ENCODE results near the gene KRTAP25-1. TPM values are rescaled to one million over a fixed set of nuclear protein-coding genes. Genes with fewer than 3 reads are reported as not detected.

KRTAP25-1 gene
- total and polyA plus RNA-seq, 2 of the 4 experiments (the other 2 are of a cell fraction) = not detected

DNA sequence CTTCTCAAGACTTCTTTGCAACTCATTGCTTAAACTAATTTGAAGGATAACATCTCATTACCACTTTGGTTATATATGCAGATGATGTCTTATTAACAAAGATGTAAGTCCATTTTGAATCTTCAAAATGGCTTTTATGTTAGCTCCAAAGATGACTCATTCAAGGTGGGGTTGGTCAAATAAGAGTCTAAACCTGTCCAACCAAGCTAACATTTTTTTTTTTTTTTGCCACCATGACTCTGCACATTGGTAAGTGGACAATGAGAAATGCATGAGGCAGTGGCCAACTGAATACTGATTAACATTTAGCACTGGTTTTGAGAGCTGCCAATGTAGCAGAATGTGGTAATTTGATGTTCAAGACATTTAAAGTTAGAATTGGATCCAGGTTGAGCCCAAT lies 48.5 kb upstream of the KRTAP25-1 start:
- CTCF ChIA-PET = interaction anchor here (0.5 kb wide), 1 partner anchor 748 kb away, joined by 6 read pairs; no protein-coding TSS in a partner anchor
- TF ChIP-seq RCOR1 (IDR thresholded peaks at IDR 0.05; ENCODE audit: insufficient replicate concordance, low read length) (no peak), SMC3 (IDR thresholded peaks at IDR 0.05; ENCODE audit: low read depth, low read length) (no peak), MAZ (IDR thresholded peaks at IDR 0.05; ENCODE audit: borderline replicate concordance, low read depth, low read length) (no peak), RAD21 (IDR thresholded peaks at IDR 0.05; ENCODE audit: low read length) (no peak), RFX5 (IDR thresholded peaks at IDR 0.05; ENCODE audit: low read depth, low read length) (no peak), NFE2L2 (IDR thresholded peaks at IDR 0.05; ENCODE audit: low read depth, low read length) (no peak), MAFK (IDR thresholded peaks at IDR 0.05; ENCODE audit: low read depth, low read length) (no peak), BHLHE40 (IDR thresholded peaks at IDR 0.05; ENCODE audit: low read depth, low read length) (no peak), POLR2A (IDR thresholded peaks at IDR 0.05; ENCODE audit: low read depth, low read length) (no peak), CEBPB (IDR thresholded peaks at IDR 0.05; ENCODE audit: low read depth, low read length) (no peak), FOS (IDR thresholded peaks at IDR 0.05; ENCODE audit: low read depth, low read length) (no peak), CHD1 (IDR thresholded peaks at IDR 0.05; ENCODE audit: low read depth, low read length) (no peak), MXI1 (IDR thresholded peaks at IDR 0.05; ENCODE audit: borderline replicate concordance, low read depth, low read length) (no peak)
- TF ChIP-seq, protein P1, sequence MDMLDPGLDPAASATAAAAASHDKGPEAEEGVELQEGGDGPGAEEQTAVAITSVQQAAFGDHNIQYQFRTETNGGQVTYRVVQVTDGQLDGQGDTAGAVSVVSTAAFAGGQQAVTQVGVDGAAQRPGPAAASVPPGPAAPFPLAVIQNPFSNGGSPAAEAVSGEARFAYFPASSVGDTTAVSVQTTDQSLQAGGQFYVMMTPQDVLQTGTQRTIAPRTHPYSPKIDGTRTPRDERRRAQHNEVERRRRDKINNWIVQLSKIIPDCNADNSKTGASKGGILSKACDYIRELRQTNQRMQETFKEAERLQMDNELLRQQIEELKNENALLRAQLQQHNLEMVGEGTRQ (IDR thresholded peaks at IDR 0.05; ENCODE audit: low read depth, low read length) = no peak
- TF ChIP-seq, protein P2, sequence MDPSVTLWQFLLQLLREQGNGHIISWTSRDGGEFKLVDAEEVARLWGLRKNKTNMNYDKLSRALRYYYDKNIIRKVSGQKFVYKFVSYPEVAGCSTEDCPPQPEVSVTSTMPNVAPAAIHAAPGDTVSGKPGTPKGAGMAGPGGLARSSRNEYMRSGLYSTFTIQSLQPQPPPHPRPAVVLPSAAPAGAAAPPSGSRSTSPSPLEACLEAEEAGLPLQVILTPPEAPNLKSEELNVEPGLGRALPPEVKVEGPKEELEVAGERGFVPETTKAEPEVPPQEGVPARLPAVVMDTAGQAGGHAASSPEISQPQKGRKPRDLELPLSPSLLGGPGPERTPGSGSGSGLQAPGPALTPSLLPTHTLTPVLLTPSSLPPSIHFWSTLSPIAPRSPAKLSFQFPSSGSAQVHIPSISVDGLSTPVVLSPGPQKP (IDR thresholded peaks at IDR 0.05; ENCODE audit: borderline replicate concordance, low read depth, low read length) = no peak
- TF ChIP-seq, protein P3, sequence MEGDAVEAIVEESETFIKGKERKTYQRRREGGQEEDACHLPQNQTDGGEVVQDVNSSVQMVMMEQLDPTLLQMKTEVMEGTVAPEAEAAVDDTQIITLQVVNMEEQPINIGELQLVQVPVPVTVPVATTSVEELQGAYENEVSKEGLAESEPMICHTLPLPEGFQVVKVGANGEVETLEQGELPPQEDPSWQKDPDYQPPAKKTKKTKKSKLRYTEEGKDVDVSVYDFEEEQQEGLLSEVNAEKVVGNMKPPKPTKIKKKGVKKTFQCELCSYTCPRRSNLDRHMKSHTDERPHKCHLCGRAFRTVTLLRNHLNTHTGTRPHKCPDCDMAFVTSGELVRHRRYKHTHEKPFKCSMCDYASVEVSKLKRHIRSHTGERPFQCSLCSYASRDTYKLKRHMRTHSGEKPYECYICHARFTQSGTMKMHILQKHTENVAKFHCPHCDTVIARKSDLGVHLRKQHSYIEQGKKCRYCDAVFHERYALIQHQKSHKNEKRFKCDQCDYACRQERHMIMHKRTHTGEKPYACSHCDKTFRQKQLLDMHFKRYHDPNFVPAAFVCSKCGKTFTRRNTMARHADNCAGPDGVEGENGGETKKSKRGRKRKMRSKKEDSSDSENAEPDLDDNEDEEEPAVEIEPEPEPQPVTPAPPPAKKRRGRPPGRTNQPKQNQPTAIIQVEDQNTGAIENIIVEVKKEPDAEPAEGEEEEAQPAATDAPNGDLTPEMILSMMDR (conservative IDR thresholded peaks at IDR 0.05; ENCODE audit: low read depth, low read length) = no peak
- no peaks in the 10 kb centered on the region for H3K79me1 ChIP-seq (ENCODE audit: low read depth in 1 of 2, low read length in 2 of 2)
- no peak overlapping the region for H2AK5ac ChIP-seq (ENCODE audit: low read depth, low read length)
- no peak overlapping the region for H4K8ac ChIP-seq (ENCODE audit: low read depth in 2 of 2, low read length in 2 of 2)
- H3K4ac ChIP-seq (ENCODE audit: low read depth, low read length) = no peak overlapping the region
- POLR2A ChIA-PET (ENCODE audit: unreplicated experiment) = no interaction called here
- H2AK9ac ChIP-seq (replicated peaks; ENCODE audit: low read depth, low read length, poor library complexity) = no peak overlapping the region
- H4K91ac ChIP-seq (ENCODE audit: insufficient read depth, low read depth, low read length) = no peak overlapping the region
- H3K9ac ChIP-seq (ENCODE audit: low read depth, low read length) = no peak overlapping the region
- peaks cover 13% of the 10 kb centered on the region for H3K9me3 ChIP-seq (ENCODE audit: control insufficient read depth, insufficient read depth, low read length)
- no peak overlapping the region for H3K23ac ChIP-seq (ENCODE audit: low read depth, low read length)
- no peaks in the 10 kb centered on the region for H4K20me1 ChIP-seq (ENCODE audit: insufficient read depth, low read length)
- H3K27me3 ChIP-seq (ENCODE audit: control insufficient read depth, insufficient read depth, low read length) = no peaks in the 10 kb centered on the region
- no peak overlapping the region for H3K4me3 ChIP-seq (ENCODE audit: insufficient read depth, low read depth, low read length)
- no peak overlapping the region for H3K14ac ChIP-seq (replicated peaks; ENCODE audit: low read depth, low read length)
- H3K27ac ChIP-seq (ENCODE audit: insufficient read depth, low read length) = no peak overlapping the region
- H2BK20ac ChIP-seq (ENCODE audit: low read depth, low read length) = no peak overlapping the region
- no peaks in the 10 kb centered on the region for H3K9me1 ChIP-seq (ENCODE audit: insufficient read depth, low read length)
- H4K5ac ChIP-seq (ENCODE audit: low read depth, low read length) = no peak overlapping the region
- H2AFZ ChIP-seq (replicated peaks; ENCODE audit: low read length, poor library complexity) = no peak overlapping the region
- in situ Hi-C loops (cut with MboI; ENCODE audit: low sequenced_read_pairs) (no loop called here), intact Hi-C loops (cut with micrococcal nuclease) (no loop called here), dilution Hi-C loops (cut with HindIII; ENCODE audit: low sequenced_read_pairs, unreplicated experiment) (no loop called here)
- no peak for ATAC-seq (ENCODE audit: low read depth)
- H2BK15ac ChIP-seq (ENCODE audit: low read depth, low read length) = no peak overlapping the region
- H2BK5ac ChIP-seq (ENCODE audit: low read depth, low read length, poor library complexity, severe bottlenecking) = no peak overlapping the region
- H3K56ac ChIP-seq (ENCODE audit: extremely low read depth, insufficient read depth, low read length) = no peak overlapping the region
- no peak overlapping the region for H3K18ac ChIP-seq (ENCODE audit: low read depth, low read length)
- H3K36me3 ChIP-seq (ENCODE audit: control insufficient read depth, insufficient read depth, low read length) = no peaks in the 10 kb centered on the region
- no peak overlapping the region for H3K4me2 ChIP-seq (ENCODE audit: low read depth, low read length)
- no peak for DNase-seq
- H2BK120ac ChIP-seq (ENCODE audit: low read depth, low read length) = no peak overlapping the region
- BruUV-seq (replicated peaks) = no TSS peak
- H3K4me1 ChIP-seq (ENCODE audit: control insufficient read depth, insufficient read depth, low read length) = no peaks in the 10 kb centered on the region

Data from IMR-90 (cell line).